Measurements from ENCODE around the gene PDE4D.
"Not testable (repeated sequence)": the region's sequence is repeated elsewhere in the genome, so short reads cannot be mapped to it uniquely, and the experiment has no call there.

Gene PDE4D

GRCh38 chr5:59325070-59325469, 568.5 kb downstream of the PDE4D start:
- DNase-seq (ENCODE audit: low read depth) = no peak

GRCh38 chr5:59322894-59323293, 570.6 kb downstream of the PDE4D start:
- no peak for DNase-seq (ENCODE audit: low read depth)

GRCh38 chr5:59322058-59322457, 571.5 kb downstream of the PDE4D start:
- no peak for DNase-seq (ENCODE audit: low read depth)

- DNase-seq (ENCODE audit: low read depth) = no peak
Measured at GRCh38 chr5:59321642-59322041, 571.9 kb downstream of the PDE4D start.

DNA sequence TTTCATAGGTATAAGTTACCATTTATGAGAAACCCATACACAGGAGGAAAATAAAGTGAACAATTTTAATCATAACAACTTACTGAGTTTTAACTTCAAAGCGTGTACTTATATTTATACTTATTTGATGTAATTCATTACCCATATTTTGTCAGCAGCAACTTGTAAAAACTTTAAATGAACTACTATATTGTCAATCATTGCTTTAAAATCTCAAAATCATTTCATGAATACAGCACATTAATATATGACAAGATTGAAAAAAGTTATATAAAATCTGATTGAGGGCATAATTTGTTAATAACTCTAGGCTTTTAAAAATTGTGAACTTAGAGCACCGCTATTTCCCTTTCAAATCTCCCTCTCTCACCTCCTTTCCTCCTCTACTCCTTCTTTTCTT, 573.1 kb downstream of the PDE4D start:
- no peak for DNase-seq (ENCODE audit: low read depth)

DNA sequence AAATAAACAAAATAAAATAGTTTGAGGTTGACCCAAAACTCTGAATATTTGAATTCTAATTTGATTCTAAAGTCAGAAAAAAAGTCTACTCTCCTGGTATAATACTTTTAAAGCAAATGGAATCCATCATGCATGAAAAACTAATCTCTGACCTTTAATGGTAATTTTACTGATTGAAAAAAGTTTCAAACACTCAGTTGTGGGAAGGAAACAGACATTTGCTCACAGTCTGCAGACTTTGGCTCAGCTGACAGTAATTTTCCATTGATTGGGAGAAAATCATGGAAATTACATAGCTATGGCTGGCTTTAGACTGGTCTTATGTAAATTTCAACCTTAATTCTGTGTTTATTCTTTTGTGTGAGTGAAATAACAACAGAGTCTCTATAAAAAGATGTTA, 574.3 kb downstream of the PDE4D start:
- DNase-seq (ENCODE audit: low read depth) = no peak

DNA sequence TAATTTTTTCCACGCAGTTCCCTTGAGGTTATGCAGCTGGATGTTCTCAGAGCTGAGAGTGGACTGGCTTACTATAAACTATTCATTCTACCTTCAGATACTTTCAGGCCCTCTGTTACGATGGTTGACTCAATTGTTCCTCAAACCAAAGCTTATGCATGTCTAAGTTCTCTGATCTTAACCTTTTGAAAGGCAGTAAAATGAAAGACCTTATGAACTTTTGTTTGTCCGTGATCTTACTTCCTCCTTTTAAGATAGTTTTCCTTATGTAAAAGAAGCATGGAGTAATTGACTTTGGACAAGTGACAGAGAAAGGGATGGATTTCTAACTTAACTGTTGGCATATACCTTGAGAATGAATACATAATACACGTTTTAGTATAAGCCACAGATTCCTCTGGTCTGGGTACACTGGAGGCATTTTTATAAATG, 575.7 kb downstream of the PDE4D start:
- no peak for DNase-seq (ENCODE audit: low read depth)

GRCh38 chr5:59317023-59317773, 576.3 kb downstream of the PDE4D start:
- no peak for DNase-seq (ENCODE audit: low read depth)

- no peak for DNase-seq (ENCODE audit: low read depth)
Measured at GRCh38 chr5:59312223-59312622, 581.3 kb downstream of the PDE4D start.

- not testable (repeated sequence) for DNase-seq (ENCODE audit: low read depth)
Measured at GRCh38 chr5:59308685-59309084, 584.8 kb downstream of the PDE4D start.

- not testable (repeated sequence) for DNase-seq (ENCODE audit: low read depth)
Measured at GRCh38 chr5:59303289-59303716, 590.2 kb downstream of the PDE4D start.

DNA sequence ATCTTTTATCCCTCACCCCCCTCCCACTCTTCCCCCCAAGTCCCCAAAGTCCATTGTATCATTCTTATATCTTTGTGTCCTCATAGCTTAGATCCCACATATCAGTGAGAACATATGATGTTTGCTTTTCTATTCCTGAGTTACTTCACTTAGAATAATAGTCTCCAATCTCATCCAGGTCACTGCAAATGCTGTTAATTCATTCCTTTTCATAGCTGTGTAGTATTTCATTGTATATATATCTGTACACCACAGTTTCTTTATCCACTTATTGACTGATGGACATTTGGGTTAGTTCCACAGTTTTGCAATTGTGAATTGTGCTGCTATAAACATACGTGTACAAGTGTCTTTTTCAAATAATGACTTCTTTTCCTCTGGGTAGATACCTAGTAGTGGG, 591.0 kb downstream of the PDE4D start:
- not testable (repeated sequence) for DNase-seq (ENCODE audit: low read depth)

DNA sequence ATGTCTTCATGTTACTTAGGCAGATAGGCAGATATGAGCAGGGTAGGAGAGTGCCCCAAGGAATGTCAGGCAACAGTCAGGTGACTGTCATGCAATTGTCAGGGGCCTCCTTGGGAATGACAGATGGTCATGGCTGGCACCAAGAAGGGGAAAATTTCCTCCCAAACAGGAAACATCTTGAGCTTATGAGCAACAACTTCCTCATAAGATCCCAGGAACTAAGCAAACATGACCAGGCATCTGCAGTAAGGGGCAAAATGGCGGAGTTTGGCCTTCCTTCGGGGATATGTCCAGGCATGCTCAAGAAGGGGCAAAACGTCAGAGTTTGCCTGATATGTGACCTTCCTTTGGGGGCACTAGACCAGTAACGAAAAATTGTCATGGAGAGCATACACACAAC, 591.8 kb downstream of the PDE4D start:
- no peak for DNase-seq (ENCODE audit: low read depth)

DNA sequence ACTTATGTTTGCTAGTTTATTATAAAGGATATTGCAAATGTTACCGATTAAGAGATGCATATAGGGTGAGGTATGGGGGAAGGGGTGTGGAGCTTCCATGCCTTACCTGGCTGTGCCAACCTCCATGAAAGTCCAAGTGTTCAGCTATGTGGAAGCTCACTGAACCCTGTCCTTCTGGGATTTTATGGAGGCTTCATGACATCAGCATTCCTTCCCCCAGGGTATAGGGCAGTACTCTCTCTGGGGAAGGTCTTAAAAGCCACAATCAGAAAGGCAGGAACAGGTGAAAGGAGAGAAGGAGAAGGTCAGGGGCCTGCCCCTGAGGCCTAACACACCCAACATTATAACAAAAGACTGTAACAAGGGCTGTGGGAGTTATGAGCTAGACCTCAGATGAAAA, 592.6 kb downstream of the PDE4D start:
- DNase-seq (ENCODE audit: low read depth) = no peak

DNA sequence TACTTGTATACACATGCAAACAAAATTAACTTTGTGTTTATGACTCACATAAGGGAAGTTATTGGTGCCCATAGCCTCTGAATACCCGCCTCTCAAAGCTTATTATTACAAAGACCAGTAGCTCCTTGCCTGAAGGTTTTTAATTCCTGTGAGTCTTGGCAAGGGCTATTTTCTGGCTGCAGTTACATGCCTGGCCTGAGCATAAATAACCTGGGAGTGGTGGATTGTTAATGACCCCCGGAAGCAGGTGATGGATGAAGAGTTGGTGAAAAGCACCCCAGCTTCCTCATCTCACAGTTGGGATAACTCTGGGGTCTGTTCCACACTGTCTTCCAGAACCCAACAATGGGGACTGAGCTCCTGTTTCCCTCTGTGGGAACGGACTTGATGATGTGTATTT, 594.5 kb downstream of the PDE4D start:
- no peak for DNase-seq (ENCODE audit: low read depth)

DNA sequence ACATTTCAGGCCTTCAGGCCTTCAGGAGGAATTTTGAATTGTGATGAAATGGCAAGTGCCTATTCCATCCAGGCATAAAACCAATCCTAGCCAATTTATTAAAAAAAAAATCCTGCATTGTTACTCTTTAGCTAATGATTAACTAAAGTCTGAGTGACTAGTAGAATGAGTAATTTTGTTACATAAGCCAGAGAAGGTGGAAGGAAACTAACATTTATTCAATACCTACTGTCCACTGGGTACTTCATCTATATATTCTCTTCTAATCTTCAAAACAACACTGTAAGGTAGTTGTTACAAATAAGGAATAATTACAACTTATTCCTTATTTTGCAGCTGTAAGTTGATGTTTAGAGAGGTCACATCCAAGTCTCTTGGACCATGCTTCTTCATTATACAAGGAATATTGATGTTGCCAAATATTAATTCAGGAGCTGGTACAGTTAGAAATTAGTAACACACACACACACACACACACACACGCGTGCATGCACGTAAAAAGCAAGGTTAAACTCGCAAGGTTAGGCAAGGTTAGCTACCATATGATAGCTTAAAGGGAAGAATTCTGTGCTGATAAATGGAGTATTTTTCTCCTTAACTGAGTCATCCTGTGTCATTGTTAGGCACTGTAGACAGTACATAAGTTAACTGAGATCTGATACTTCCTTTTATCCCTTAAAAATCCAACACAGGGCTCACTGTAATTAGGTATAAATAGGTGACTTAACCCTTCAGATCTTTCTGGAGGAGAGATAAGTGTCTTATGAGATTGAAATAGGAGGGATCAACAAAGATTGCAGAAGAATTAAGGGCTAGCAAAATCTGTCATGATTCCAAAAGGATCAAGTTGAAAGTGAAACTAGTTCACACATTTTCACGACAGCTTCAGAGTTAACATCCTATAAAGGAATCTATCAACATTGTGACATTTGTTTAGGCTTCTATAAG, 596.9 kb downstream of the PDE4D start:
- no peak for DNase-seq (ENCODE audit: low read depth)

- no peak for DNase-seq (ENCODE audit: low read depth)
Measured at GRCh38 chr5:59293700-59294099, 599.8 kb downstream of the PDE4D start.

GRCh38 chr5:59291941-59292340, 601.6 kb downstream of the PDE4D start:
- DNase-seq (ENCODE audit: low read depth) = no peak

DNA sequence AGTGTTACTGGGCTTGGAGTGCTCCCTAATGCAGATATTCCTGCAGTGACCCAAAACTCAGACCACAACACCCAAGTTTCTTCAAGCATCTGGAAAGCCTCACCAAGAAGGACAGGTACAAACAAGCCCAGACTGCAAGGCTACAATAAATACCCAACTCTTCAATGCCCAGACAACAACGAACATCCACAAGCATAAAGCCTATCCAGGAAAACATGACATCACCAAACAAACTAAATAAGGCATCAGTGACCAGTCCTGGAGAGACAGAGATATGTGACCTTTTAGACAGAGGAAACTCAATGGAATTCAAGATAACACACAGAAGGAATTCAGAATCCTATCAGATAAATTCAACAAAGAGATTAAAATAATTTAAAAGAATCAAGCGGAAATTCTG, 605.6 kb downstream of the PDE4D start:
- no peak for DNase-seq (ENCODE audit: low read depth)

DNA sequence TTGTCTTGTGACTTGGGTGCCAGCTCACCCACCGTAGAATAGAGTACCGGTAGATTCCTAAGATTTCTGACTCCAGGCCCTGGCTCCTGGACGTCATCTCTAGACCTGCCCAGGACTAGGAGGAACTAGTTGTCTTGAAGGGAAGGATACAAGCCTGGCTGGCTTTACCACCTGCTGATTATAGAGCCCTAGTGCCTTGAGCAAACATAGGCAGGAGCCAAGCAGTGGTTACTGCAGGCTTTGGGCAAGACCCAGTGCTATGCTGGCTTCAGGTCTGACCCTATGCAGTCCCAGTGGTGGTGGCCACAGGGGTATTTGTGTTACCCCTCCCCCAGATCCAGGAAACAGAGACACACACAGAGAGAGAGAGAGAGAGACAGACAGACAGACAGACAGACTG, 606.2 kb downstream of the PDE4D start:
- no peak for DNase-seq (ENCODE audit: low read depth)

GRCh38 chr5:59286510-59286909, 607.0 kb downstream of the PDE4D start:
- no peak for DNase-seq (ENCODE audit: low read depth)

GRCh38 chr5:59285300-59286016, 608.1 kb downstream of the PDE4D start:
- no peak for DNase-seq (ENCODE audit: low read depth)

All from activated T-helper 1 cell treated with Interleukin-2 at 50 U/mL for 16 hours (primary cell).